ENCODE data around the gene PLXDC1.
"Not testable (repeated sequence)": the region's sequence is repeated elsewhere in the genome, so short reads cannot be mapped to it uniquely, and the experiment has no call there.

The PLXDC1 gene

GRCh38 chr17:39151943-39152818 is 744 bp upstream of the PLXDC1 start:
- no peak for DNase-seq

GRCh38 chr17:39150795-39151149 is 665 bp downstream of the PLXDC1 start:
- DNase-seq, result no peak

GRCh38 chr17:39150104-39150634 is 1.3 kb downstream of the PLXDC1 start:
- DNase-seq, result no peak

GRCh38 chr17:39147221-39148185 is 3.9 kb downstream of the PLXDC1 start:
- no peak for DNase-seq

- DNase-seq, result no peak
Measured at GRCh38 chr17:39146273-39146672, 5.2 kb downstream of the PLXDC1 start.

- DNase-seq, result no peak
Measured at GRCh38 chr17:39145143-39145542, 6.3 kb downstream of the PLXDC1 start.

GRCh38 chr17:39144416-39144840 is 7.0 kb downstream of the PLXDC1 start:
- DNase-seq, result no peak

- no peak for DNase-seq
Measured at GRCh38 chr17:39143552-39144093, 7.8 kb downstream of the PLXDC1 start.

- DNase-seq, result no peak
Measured at GRCh38 chr17:39141915-39142664, 9.3 kb downstream of the PLXDC1 start.

- DNase-seq, result no peak
Measured at GRCh38 chr17:39141294-39141693, 10.1 kb downstream of the PLXDC1 start.

- DNase-seq, result no peak
Measured at GRCh38 chr17:39139561-39139960, 11.9 kb downstream of the PLXDC1 start.

- DNase-seq, result no peak
Measured at GRCh38 chr17:39139161-39139511, 12.3 kb downstream of the PLXDC1 start.

GRCh38 chr17:39138431-39139160 is 12.8 kb downstream of the PLXDC1 start:
- no peak for DNase-seq

GRCh38 chr17:39134878-39135277 is 16.6 kb downstream of the PLXDC1 start:
- no peak for DNase-seq

GRCh38 chr17:39132192-39132610 is 19.2 kb downstream of the PLXDC1 start:
- DNase-seq, result no peak

GRCh38 chr17:39131616-39132015 is 19.8 kb downstream of the PLXDC1 start:
- no peak for DNase-seq

GRCh38 chr17:39130205-39130604 is 21.2 kb downstream of the PLXDC1 start:
- no peak for DNase-seq

GRCh38 chr17:39129544-39129943 is 21.9 kb downstream of the PLXDC1 start:
- DNase-seq, result not testable (repeated sequence)

GRCh38 chr17:39126436-39126835 is 25.0 kb downstream of the PLXDC1 start:
- no peak for DNase-seq

GRCh38 chr17:39125143-39125875 is 26.1 kb downstream of the PLXDC1 start:
- DNase-seq, result no peak

GRCh38 chr17:39123627-39124026 is 27.8 kb downstream of the PLXDC1 start:
- DNase-seq, result no peak

Data from GDM1 (cell line).